Neutrophil (primary cell): ENCODE results near the gene CGNL1.

Experiments used
- H3K27ac ChIP-seq: fragments of 200-600 bp; sonication (generic); 2 replicates; pipeline ENCODE4 v1.5.1; 2016; ENCODE audit warnings: mild to moderate bottlenecking, moderate library complexity
- H3K27me3 ChIP-seq: fragments of 200-600 bp; sonication (generic); 2 replicates; pipeline ENCODE4 v1.6.0; 2016; ENCODE audit warnings: mild to moderate bottlenecking
- H3K36me3 ChIP-seq: fragments of 200-600 bp; sonication (generic); 2 replicates; pipeline ENCODE4 v1.5.1; 2017
- H3K4me1 ChIP-seq, 2 experiments: fragments of 200-600 bp in 1 of 2; sonication (generic) in 1 of 2; 1 replicate in 1 of 2; 2 replicates in 1 of 2; pipeline versions ENCODE4 v1.5.1 to v1.6.1; 2013 to 2016; ENCODE audit warnings: low read depth in 1 of 2, low read length in 1 of 2, mild to moderate bottlenecking in 1 of 2, moderate library complexity in 1 of 2; ENCODE audit not compliant: control insufficient read depth in 1 of 2, insufficient read depth in 1 of 2
- H3K4me3 ChIP-seq, 2 experiments: fragments of 200-600 bp in 1 of 2; sonication (generic) in 1 of 2; 1 replicate in 1 of 2; 2 replicates in 1 of 2; pipeline ENCODE4 v1.5.1; 2013 to 2016; ENCODE audit warnings: low read depth in 1 of 2, low read length in 1 of 2, mild to moderate bottlenecking in 1 of 2, moderate library complexity in 1 of 2
- H3K9me3 ChIP-seq: fragments of 200-600 bp; sonication (generic); 2 replicates; pipeline ENCODE4 v1.5.1; 2016
- CTCF ChIP-seq: fragments of 200-600 bp; sonication (generic); IDR thresholded peaks from 2 replicates; pipeline ENCODE4 v1.5.1; 2016; ENCODE audit warnings: antibody characterized with exemption

CGNL1 gene

GRCh38 chr15:57505949-57506391 is 129.7 kb downstream of the CGNL1 start:
- Histone ChIP-seq H3K4me3 (no peak overlapping the region), H3K9me3 (no peaks in the 10 kb centered on the region), H3K36me3 (no peaks in the 10 kb centered on the region), H3K27me3 (no peaks in the 10 kb centered on the region), H3K4me1 (no peaks in the 10 kb centered on the region), H3K27ac (no peak overlapping the region)
- TF ChIP-seq CTCF, result no peak

GRCh38 chr15:57506422-57506821 is 130.1 kb downstream of the CGNL1 start:
- no peaks in the 10 kb centered on the region for H3K4me1 ChIP-seq
- H3K27ac ChIP-seq, result no peak overlapping the region
- H3K9me3 ChIP-seq, result no peaks in the 10 kb centered on the region
- no peak overlapping the region for H3K4me3 ChIP-seq
- H3K27me3 ChIP-seq, result no peaks in the 10 kb centered on the region
- H3K36me3 ChIP-seq, result no peaks in the 10 kb centered on the region
- TF ChIP-seq CTCF, result no peak

- no peak overlapping the region for H3K4me3 ChIP-seq
- no peaks in the 10 kb centered on the region for H3K4me1 ChIP-seq
- no peak for TF ChIP-seq CTCF
- no peaks in the 10 kb centered on the region for H3K9me3 ChIP-seq
- H3K27ac ChIP-seq, result no peak overlapping the region
- H3K36me3 ChIP-seq, result no peaks in the 10 kb centered on the region
- H3K27me3 ChIP-seq, result no peaks in the 10 kb centered on the region
These were observed 130.8 kb downstream of the CGNL1 start for GRCh38 chr15:57507111-57507510.

- Histone ChIP-seq H3K4me1 (no peaks in the 10 kb centered on the region), H3K27me3 (no peaks in the 10 kb centered on the region), H3K36me3 (no peaks in the 10 kb centered on the region), H3K9me3 (no peaks in the 10 kb centered on the region), H3K4me3 (no peak overlapping the region), H3K27ac (no peak overlapping the region)
- TF ChIP-seq CTCF, result no peak
These were observed 132.8 kb downstream of the CGNL1 start for GRCh38 chr15:57509126-57509525.

- Histone ChIP-seq H3K4me3 (no peak overlapping the region), H3K36me3 (no peaks in the 10 kb centered on the region), H3K9me3 (no peaks in the 10 kb centered on the region), H3K27me3 (no peaks in the 10 kb centered on the region), H3K27ac (no peak overlapping the region), H3K4me1 (no peaks in the 10 kb centered on the region)
- TF ChIP-seq CTCF, result no peak
These were observed 133.7 kb downstream of the CGNL1 start for GRCh38 chr15:57509965-57510364.

- Histone ChIP-seq H3K4me3 (no peak overlapping the region), H3K36me3 (no peaks in the 10 kb centered on the region), H3K9me3 (no peaks in the 10 kb centered on the region), H3K27me3 (no peaks in the 10 kb centered on the region), H3K27ac (no peak overlapping the region), H3K4me1 (no peaks in the 10 kb centered on the region)
- no peak for TF ChIP-seq CTCF
These were observed 134.3 kb downstream of the CGNL1 start for GRCh38 chr15:57510647-57511046.
